Measurements from ENCODE around the gene CTSZ. TPM values are rescaled to one million over a fixed set of nuclear protein-coding genes. Genes with fewer than 3 reads are reported as not detected.
"Not testable (repeated sequence)": the region's sequence is repeated elsewhere in the genome, so short reads cannot be mapped to it uniquely, and the experiment has no call there.

Gene CTSZ
- total RNA-seq, 1 experiment from 2014 or later = 487 TPM

GRCh38 chr20:59019217-59019616 is 12.2 kb upstream of the CTSZ start, which contains the start of gene TUBB1:
Gene TUBB1, plus strand, starts transcription at chr20:59019429. Its CDS starts 94 bp downstream, at chr20:59019523.
- Histone ChIP-seq H3K9me3 (no peaks in the 10 kb centered on the region), H3K4me3 (no peak within 1 kb of the TSS), H3K36me3 (peaks cover 12% of the 10 kb centered on the region), H3K27me3 (no peaks in the 10 kb centered on the region)
- DNase-seq = no peak

- no peak overlapping the region for H3K4me3 ChIP-seq
- H3K36me3 ChIP-seq = peaks cover 8% of the 10 kb centered on the region
These were observed 11.8 kb upstream of the CTSZ start for GRCh38 chr20:59018817-59019216.

GRCh38 chr20:59017493-59018231 is 10.6 kb upstream of the CTSZ start:
- Histone ChIP-seq H3K36me3 (no peaks in the 10 kb centered on the region; the same call in none of the 2 replicates), H3K4me3 (no peak overlapping the region), H3K27me3 (no peaks in the 10 kb centered on the region), H3K9me3 (no peaks in the 10 kb centered on the region)
- no peak for DNase-seq

More at GRCh38 chr20:59018817-59019216, 11.8 kb upstream of the CTSZ start:
- DNase-seq = no peak
- H3K27me3 ChIP-seq = no peaks in the 10 kb centered on the region
- H3K9me3 ChIP-seq = no peaks in the 10 kb centered on the region

GRCh38 chr20:59016795-59017492 is 9.9 kb upstream of the CTSZ start:
- Histone ChIP-seq H3K9me3 (no peaks in the 10 kb centered on the region), H3K27me3 (no peaks in the 10 kb centered on the region), H3K4me3 (no peak overlapping the region), H3K36me3 (no peaks in the 10 kb centered on the region; the same call in 1 of the 2 replicates)
- DNase-seq = no peak

GRCh38 chr20:59015812-59016711 is 9.0 kb upstream of the CTSZ start:
- Histone ChIP-seq H3K4me3 (no peak overlapping the region), H3K9me3 (no peaks in the 10 kb centered on the region), H3K36me3 (no peaks in the 10 kb centered on the region; the same call in 1 of the 2 replicates), H3K27me3 (no peaks in the 10 kb centered on the region)
- no peak for DNase-seq

- no peak for DNase-seq
- no peak overlapping the region for H3K4me3 ChIP-seq
- no peaks in the 10 kb centered on the region for H3K27me3 ChIP-seq
- H3K9me3 ChIP-seq = no peaks in the 10 kb centered on the region
- no peaks in the 10 kb centered on the region; the same call in 1 of the 2 replicates for H3K36me3 ChIP-seq
These were observed 8.4 kb upstream of the CTSZ start for GRCh38 chr20:59015411-59015810.

- DNase-seq = no peak
- Histone ChIP-seq H3K36me3 (no peaks in the 10 kb centered on the region; the same call in 1 of the 2 replicates), H3K9me3 (no peaks in the 10 kb centered on the region), H3K27me3 (no peaks in the 10 kb centered on the region), H3K4me3 (no peak overlapping the region)
These were observed 7.8 kb upstream of the CTSZ start for GRCh38 chr20:59014680-59015389.

- Histone ChIP-seq H3K27me3 (no peaks in the 10 kb centered on the region), H3K36me3 (no peaks in the 10 kb centered on the region), H3K9me3 (no peaks in the 10 kb centered on the region), H3K4me3 (no peak overlapping the region)
- peak; percentile 45 for DNase-seq
These were observed 7.0 kb upstream of the CTSZ start for GRCh38 chr20:59013959-59014608.

- DNase-seq = no peak
- H3K4me3 ChIP-seq = no peak overlapping the region
These were observed 6.2 kb upstream of the CTSZ start for GRCh38 chr20:59013031-59013951.

GRCh38 chr20:59011874-59012157 is 4.8 kb upstream of the CTSZ start:
- H3K36me3 ChIP-seq, H3K27me3 ChIP-seq, H3K4me3 ChIP-seq, DNase-seq, H3K9me3 ChIP-seq: not testable (repeated sequence)

More at GRCh38 chr20:59013031-59013951, 6.2 kb upstream of the CTSZ start:
- H3K27me3 ChIP-seq = no peaks in the 10 kb centered on the region
- no peaks in the 10 kb centered on the region for H3K9me3 ChIP-seq
- H3K36me3 ChIP-seq = no peaks in the 10 kb centered on the region

GRCh38 chr20:59010995-59011873 is 4.2 kb upstream of the CTSZ start:
- H3K27me3 ChIP-seq = no peaks in the 10 kb centered on the region
- peaks cover 5% of the 10 kb centered on the region for H3K36me3 ChIP-seq
- H3K9me3 ChIP-seq = no peaks in the 10 kb centered on the region
- H3K4me3 ChIP-seq = no peak overlapping the region
- peak; percentile 87 for DNase-seq

GRCh38 chr20:59010321-59010994 is 3.4 kb upstream of the CTSZ start:
- Histone ChIP-seq H3K27me3 (no peaks in the 10 kb centered on the region), H3K36me3 (peaks cover 12% of the 10 kb centered on the region), H3K4me3 (no peak overlapping the region), H3K9me3 (no peaks in the 10 kb centered on the region)
- DNase-seq = no peak

GRCh38 chr20:59008715-59009336 is 1.8 kb upstream of the CTSZ start:
- Histone ChIP-seq H3K27me3 (no peaks in the 10 kb centered on the region), H3K36me3 (peaks cover 27% of the 10 kb centered on the region), H3K9me3 (no peaks in the 10 kb centered on the region), H3K4me3 (no peak overlapping the region)
- DNase-seq = no peak
